Astrocyte (in vitro differentiated cells and primary cell): Measurements from ENCODE around the gene GPER1.

Experiments
- CTCF ChIP-seq: IDR thresholded peaks from 2 replicates; pipeline ENCODE4 v1.5.1; 2011; ENCODE audit warnings: low read depth, mild to moderate bottlenecking, inconsistent platforms, low read length, moderate library complexity; ENCODE audit not compliant: insufficient read depth
- EZH2 ChIP-seq: IDR thresholded peaks from 2 replicates; pipeline ENCODE4 v1.6.1; 2012; ENCODE audit warnings: mild to moderate bottlenecking, low read length, inconsistent platforms; ENCODE audit not compliant: insufficient read depth

GRCh38 chr7:1056785-1057410 lies 31.0 kb upstream of the GPER1 start:
- no peak for TF ChIP-seq CTCF
- no peak for TF ChIP-seq EZH2
